Measurements from ENCODE around the gene MYO18B.

DNA sequence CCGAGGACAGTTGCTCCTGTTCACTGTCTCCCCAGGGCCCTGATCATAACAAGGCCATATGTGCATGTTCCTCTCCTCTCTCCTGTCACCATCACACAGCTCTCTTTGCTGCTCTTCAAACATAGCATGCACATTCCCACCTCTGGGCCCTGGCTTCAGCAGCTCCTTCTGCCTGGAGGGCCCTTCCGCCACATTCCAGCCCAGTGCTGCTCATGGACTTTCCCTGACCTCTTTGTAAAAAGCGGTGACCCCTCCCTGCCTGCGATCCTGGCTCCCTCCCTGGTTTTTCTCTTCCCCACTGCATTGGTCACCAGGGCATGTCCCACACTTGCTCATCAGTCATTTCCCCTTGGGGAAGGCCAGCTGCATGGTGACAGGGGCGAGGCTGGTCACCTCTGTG is 98.2 kb downstream of the MYO18B start:
- TF ChIP-seq, protein P1, sequence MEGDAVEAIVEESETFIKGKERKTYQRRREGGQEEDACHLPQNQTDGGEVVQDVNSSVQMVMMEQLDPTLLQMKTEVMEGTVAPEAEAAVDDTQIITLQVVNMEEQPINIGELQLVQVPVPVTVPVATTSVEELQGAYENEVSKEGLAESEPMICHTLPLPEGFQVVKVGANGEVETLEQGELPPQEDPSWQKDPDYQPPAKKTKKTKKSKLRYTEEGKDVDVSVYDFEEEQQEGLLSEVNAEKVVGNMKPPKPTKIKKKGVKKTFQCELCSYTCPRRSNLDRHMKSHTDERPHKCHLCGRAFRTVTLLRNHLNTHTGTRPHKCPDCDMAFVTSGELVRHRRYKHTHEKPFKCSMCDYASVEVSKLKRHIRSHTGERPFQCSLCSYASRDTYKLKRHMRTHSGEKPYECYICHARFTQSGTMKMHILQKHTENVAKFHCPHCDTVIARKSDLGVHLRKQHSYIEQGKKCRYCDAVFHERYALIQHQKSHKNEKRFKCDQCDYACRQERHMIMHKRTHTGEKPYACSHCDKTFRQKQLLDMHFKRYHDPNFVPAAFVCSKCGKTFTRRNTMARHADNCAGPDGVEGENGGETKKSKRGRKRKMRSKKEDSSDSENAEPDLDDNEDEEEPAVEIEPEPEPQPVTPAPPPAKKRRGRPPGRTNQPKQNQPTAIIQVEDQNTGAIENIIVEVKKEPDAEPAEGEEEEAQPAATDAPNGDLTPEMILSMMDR (optimal IDR thresholded peaks at IDR 0.05 in 1 of 3, IDR thresholded peaks at IDR 0.05 in 1 of 3, conservative IDR thresholded peaks at IDR 0.05 in 1 of 3; ENCODE audit: extremely low read depth in 1 of 3, insufficient read depth in 2 of 3, low read length in 3 of 3): no peak
- TF ChIP-seq EZH2 (IDR thresholded peaks at IDR 0.05; ENCODE audit: low read length): no peak

Data from keratinocyte (primary cell).